Epithelial cell of prostate (primary cell): Measurements from ENCODE around the gene HEXD.

Experiments
- DNase-seq: peaks from one replicate; pipeline ENCODE4 v3.0.0-alpha.2; 2011; ENCODE audit warnings: low read depth, low spot score
- H3K27ac ChIP-seq: fragments of 450-650 bp; 2 replicates; pipeline ENCODE4 v1.5.1; 2017; ENCODE audit warnings: mild to moderate bottlenecking

Gene HEXD

DNA sequence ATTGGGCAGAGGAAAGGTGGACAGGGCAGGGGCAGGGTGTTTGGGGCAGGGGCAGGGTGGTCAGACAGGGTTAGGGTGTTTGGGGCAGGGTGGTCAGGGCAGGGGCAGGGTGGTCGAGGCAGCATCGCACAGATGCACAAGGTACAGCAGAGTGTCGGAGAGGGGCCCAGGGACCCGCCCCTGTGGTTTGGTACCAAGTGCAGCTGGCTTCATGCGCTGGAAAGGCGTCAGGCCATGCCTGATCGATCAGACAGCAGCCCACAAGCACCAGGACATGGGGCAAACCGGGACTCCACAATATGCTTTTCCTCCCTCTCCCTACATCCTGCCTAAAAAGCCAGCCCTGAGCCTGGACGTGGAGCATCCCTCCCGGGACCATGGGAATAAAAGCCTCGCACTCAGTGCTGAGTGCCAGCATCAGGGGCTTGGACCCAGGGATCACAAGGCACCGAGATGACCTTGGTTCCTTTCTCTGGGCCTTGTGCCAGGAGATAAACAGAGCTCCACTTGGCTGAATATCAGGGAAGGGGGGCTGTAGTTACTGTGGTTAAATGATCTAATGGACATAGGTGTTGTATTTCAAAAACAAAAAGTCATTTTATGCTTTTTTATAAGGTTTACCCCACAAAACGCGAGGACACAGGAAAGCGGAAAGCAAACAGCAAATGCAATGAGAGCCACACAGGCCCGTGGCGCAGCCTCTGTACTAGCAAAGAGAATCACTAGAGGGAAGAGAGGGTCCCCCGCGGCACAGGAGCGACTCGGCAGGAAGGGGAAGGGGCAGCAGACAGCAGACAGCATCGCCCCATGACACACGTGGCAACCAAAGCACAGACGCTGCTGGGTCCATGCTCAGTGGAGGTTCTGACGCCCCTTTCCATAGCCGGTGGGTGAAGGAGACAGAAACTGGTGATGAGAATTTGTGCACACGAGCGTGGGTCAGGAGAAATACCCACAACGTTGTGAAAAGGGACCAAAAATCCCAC is 5.3 kb upstream of the HEXD start:
- H3K27ac ChIP-seq, result no peak overlapping the region
- no peak for DNase-seq

DNA sequence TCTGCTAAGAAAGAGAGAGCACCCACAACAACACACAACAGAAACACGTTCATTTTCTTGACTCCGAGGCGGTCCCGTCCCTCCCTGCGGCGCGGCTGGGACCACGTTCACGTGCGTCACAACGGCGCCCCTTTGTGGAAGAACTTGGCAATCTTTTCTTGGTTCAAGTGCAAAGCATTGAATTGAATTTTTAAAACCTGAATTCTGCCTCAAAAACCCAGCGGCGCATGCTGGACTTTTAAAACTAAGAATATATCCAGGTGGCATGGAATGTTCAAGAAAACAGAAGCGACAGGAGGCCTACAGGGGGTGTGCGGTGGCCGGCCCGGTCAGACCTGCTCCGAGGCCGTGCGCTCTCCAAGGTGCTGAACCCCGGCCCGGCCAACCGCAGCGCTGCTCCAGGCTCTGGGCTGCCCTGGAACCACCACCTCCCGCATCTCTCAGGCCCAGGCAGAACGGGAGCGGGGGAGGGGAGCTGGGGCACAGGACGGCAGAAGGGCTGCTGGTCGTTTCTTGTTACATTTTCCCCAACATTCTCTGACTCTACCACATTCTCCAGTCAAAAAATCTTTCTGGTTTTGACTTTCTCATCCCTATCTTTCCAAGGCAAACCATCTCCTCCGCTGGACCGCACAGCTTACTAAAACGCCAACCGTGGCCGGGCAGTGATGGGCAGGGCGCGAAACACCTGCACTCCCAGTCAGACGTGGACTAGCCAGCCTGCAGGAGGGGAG is 3.4 kb upstream of the HEXD start:
- H3K27ac ChIP-seq, result no peak overlapping the region
- DNase-seq, result no peak

DNA sequence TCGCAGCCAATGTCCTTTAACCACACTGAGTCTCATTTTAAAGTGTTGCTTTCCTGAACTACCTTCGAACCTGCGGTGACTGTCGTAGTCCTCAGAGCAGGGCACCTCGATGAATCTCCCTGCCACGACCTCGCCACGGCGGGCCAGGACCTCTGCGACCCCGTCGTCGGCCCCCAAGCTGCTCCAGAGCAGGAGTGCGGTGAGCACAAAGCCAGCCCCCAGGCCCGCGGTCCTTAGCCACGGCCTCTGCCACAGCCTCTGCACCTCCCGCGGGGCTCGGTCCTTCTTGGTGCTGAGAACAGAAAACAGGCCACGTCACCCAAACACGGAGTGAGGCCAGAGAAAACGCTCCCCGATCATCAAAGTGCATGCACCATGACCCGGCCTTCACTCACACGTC is 2.8 kb upstream of the HEXD start:
- DNase-seq, result no peak
- no peak overlapping the region for H3K27ac ChIP-seq

DNA sequence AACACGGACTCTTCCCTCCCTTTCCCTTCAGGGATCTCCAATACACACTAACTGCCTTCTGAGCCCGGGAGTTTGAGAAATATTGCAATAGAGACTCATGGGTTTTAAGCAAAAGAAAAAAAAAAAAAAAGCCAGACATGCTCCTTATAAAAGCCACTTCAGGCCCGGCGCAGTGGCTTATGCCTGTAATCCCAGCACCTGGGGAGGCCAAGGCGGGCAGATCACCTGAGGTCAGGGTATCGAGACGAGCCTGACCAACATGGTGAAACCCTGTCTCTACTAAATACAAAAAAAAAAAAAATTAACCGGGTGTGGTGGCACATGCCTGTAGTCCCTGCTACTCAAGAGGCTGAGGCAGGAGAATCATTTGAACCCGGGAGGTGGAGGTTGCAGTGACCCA is 2.4 kb upstream of the HEXD start:
- no peak for DNase-seq
- H3K27ac ChIP-seq, result no peak overlapping the region

DNA sequence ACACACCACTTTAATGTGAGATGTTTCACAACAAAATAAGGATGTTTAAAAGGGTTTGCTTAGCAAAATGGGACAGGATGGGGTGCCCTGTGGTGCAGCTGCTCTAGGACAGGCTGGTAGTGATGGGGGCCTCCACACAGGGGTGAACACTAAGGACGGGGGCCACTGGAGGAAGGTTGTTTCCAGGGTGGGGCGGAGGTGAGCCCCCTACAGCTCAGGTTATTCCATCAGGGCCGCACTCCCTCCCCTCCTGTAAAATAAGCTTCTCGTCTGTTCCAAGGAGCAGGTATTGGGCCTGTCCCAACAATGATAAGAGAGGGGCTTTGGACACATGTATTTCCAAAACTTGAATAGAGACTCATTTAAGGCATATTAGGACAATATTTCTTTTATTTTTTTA is 1.9 kb upstream of the HEXD start:
- DNase-seq, result no peak

DNA sequence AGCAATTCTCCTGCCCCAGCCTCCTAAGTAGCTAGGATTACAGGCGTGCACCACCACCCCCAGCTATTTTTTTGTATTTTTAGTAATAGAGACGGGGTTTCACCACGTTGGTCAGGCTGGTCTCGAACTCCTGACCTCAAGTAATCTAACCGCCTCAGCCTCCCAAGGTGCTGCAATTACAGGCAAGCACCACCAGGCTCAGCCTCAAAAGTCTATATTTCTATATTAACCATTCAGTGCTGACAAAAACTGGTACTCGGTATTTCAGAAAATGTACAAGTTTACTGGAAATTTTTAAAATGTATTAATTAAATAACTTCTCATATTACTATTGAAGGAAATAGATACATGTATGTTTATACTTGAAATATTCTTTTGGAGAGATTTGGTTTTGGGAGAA is 1.4 kb upstream of the HEXD start:
- H3K27ac ChIP-seq, result no peak overlapping the region
- no peak for DNase-seq

More for the DNA sequence above, 1.9 kb upstream of the HEXD start:
- H3K27ac ChIP-seq, result no peak overlapping the region

DNA sequence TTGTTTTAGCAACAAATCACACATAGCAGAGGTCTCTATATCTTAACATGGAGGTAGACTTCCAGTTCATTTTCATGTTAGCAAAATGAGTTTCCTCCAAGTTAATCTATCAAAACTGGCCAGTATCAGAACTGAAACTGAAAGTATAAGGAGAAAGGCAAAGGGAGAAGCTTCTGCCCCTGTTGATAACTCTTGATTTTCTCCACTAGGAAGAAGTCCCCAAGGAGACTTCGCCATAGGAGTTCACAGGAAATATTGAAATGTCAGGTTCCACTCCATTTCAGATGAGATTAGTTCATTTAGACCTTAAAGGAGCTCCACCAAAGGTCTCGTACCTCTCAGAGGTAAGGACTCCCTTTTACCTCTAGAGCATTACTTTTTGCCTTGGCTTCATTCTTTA is 1.4 kb downstream of the HEXD start:
- no peak for DNase-seq

DNA sequence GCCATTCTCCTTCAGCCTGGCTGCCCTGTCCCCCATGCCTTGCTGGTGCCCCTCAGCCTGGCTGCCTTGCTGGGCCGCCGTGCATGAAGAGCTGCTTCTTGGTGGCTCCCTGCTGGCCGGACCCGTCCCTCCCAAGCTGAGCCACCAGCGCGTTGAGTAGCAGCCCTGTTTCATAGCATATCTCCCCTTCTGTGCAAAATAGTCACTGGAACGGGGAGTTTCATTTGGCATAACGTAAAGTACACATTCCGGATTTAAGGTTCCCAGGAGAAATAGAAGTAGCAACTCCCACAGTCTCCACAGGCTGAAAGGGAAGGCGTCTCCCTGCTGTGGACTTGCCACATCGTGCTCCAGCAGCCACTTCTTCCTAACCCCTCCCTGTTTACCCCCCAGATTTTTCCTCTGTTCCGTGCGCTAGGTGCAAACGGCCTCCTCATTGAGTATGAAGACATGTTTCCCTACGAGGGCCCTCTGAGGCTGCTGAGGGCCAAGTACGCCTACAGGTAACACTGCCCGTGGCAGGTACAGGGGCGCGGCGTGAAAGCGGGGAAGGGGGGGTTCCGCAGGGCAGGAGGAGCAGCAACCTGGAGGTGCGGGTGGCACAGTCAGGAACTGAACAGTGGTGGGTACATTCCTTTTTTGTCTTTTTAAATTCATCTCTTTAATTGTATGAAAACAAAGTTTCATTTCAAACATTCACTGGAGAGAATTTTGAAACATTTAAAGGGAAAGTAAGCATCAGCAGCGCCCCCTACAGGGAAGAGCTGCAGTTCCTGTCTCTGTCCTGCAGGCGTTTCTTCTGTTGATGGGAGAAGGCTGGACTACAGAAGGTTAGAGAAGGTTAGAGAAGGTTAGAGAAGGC is 6.1 kb downstream of the HEXD start:
- H3K27ac ChIP-seq, result no peak overlapping the region
- no peak for DNase-seq

More for the DNA sequence above, 1.4 kb downstream of the HEXD start:
- no peak overlapping the region for H3K27ac ChIP-seq

DNA sequence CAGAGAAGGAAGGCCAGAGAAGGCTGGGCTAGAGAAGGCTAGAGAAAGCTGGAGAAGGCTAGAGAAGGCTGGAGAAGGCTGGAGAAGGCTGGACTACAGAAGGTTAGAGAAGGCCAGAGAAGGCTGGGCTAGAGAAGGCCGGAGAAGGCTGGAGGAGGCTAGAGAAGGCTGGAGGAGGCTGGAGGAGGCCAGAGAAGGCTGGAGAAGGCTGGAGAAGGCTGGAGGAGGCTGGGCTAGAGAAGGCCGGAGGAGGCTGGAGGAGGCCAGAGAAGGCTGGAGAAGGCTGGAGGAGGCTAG is 6.7 kb downstream of the HEXD start:
- H3K27ac ChIP-seq, result no peak overlapping the region
- no peak for DNase-seq

DNA sequence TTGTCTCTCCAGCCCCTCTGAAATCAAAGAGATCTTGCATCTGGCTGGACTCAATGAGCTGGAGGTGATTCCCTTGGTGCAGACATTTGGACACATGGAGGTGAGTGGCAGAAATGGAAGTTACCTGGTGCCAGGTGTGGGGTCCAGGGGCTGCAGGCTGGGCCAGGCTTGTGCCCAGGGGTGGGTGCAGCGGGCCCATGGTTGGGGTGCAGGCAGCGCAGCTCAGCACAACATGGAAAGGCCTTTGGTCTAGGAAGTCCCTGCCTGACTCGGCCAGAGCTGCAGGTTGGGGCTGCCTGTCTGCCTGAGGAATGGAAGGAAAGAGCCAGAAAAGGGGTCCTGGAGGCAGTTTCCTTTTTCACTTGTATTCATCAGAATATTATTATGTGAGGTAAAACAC is 10.4 kb downstream of the HEXD start:
- DNase-seq, result no peak
- H3K27ac ChIP-seq, result no peak overlapping the region

DNA sequence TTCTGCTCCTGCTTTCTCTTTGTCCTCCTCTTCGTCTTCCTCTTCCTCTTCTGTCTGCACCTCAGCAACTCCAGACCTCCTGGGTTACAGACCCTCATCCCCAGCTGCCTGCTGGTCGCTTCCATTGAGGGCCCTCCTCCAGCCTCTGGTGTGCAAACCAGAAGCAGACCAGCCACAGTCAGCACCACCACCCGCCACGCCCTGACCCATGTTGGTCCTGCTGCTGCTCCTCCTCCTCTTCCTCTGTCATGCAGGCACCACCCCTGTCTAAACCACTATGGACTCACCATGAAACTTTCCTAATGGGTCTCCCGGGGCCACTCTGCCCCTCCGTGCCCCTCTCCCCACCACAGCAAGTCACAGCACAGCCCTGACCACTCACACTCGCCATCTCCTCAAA is 11.7 kb downstream of the HEXD start:
- DNase-seq, result no peak
- H3K27ac ChIP-seq, result no peak overlapping the region

DNA sequence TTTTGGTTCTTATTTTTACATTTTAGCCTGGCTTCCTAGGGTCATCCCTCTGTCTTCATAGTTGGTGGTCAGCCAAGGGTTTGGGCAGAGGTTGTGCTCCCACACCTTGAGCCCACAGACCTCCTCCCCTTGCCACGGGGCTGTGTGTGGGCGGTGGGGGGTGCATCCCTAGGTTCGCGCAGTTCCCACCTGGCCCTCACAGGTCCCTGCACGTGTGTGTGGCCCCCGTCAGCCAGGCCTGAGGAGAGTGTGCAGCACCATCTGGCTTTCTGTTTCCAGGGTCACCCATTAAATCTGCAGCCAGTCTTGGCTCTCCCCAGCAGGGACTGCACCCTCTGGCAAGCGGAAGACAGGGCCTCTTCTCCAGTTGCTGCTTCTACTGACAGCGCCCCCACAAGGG is 13.9 kb downstream of the HEXD start:
- H3K27ac ChIP-seq, result no peak overlapping the region
- DNase-seq, result no peak

DNA sequence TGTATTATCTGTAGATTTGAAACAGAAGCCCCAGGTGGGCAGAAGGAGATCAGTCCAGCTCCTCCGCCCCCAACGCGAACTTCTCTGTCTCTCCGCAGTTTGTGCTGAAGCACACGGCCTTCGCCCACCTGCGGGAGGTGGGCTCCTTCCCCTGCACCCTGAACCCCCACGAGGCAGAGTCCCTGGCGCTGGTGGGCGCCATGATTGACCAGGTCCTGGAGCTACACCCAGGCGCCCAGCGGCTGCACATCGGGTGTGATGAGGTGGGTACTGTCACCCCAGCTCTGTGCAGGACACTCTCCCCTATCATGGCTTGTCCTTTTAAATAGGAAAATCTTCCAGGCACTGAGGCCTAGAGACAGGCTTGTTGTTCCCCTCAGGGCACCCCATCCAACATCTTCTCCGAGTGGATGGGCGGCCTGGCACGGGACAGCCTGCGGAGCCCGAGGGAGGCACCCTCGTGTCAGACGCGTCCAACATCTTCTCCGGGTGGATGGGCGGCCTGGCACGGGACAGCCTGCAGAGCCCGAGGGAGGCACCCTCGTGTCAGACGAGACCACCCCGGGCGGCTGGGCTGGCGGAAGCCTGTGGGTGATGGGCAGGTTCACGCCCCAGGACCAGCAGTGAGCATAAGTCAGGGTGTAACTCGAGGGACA is 15.5 kb downstream of the HEXD start:
- no peak overlapping the region for H3K27ac ChIP-seq

DNA sequence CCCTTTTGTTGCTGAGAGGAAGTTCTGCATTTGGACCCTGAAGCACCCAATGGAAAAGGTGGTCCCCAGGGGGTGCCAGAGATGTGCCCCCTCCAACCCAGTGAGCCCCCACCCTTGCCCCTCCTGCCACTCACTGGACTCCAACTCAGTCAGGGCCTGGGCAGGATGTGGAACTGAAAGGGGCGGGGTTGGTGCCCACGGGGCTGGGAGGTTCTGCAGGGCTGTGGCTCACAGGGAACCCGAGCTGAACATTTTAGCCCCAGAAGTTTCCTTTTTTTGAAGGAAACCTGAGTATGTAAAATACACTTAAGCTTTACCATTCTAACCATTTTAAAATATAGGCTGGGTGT is 16.0 kb downstream of the HEXD start:
- DNase-seq, result no peak

More for the DNA sequence above, 15.5 kb downstream of the HEXD start:
- no peak for DNase-seq

DNA sequence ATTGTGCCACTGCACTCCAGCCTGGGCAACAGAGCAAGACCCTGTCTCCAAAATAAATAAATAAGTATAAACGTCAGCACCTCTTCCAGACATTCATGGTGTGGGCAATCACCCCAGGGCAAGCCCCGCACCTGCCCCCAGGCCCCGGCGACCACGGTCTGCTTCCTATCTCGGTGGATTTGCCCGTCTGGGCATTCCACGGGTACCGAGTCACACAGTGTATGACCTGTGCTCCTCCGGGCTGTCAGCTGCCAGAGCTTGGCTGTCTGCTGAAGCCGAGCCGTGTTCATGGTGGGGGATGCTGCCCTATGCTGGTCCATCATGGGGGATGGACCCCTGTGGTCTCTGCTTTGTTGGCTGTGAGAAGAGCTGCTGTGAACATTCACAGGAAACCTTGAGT is 17.0 kb downstream of the HEXD start:
- no peak for DNase-seq
- H3K27ac ChIP-seq, result no peak overlapping the region

More for the DNA sequence above, 16.0 kb downstream of the HEXD start:
- no peak overlapping the region for H3K27ac ChIP-seq

DNA sequence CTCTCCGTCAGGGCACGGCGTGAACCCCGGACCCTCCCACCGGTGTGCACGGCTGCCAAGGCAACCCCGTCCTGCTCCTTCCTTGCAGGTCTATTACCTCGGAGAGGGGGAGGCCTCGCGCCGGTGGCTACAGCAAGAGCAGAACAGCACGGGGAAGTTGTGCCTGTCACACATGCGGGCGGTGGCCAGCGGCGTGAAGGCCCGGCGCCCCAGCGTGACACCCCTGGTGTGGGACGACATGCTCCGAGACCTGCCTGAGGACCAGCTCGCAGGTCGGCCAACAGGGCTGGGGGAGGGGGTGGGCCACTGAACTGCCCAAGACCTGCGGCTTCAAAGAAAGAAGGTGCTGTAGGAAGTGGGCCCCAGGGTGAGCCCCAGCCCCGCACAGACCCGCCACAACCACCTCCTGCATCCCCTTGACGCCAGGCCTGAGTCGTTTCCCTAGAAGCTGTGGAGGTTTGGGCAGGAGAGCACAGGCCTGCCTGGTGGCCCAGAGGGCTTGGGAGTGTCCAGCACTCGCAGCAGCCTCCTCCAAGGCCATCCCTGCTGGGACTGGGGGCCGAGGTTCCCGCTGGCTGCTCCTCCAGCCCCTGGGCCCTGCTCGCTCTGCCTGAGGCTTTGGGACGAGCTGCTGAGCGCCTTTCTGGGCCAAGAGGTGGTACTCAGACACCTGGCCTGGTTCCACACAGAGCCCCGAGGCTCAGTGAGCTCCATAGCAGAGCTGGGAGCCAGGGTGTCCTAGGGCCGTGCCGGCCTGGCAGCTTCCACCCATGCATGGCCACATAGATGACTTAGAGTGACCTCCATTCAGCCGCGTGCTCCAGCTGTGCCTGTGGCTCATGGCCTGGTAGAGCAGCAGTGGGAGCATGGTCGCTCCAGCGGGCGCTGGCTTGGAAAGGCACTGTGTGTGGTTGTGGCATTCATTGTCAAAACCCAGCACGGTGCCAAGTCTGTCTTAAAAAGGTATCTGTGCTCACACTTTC is 17.7 kb downstream of the HEXD start:
- H3K27ac ChIP-seq, result no peak overlapping the region
- DNase-seq, result no peak

DNA sequence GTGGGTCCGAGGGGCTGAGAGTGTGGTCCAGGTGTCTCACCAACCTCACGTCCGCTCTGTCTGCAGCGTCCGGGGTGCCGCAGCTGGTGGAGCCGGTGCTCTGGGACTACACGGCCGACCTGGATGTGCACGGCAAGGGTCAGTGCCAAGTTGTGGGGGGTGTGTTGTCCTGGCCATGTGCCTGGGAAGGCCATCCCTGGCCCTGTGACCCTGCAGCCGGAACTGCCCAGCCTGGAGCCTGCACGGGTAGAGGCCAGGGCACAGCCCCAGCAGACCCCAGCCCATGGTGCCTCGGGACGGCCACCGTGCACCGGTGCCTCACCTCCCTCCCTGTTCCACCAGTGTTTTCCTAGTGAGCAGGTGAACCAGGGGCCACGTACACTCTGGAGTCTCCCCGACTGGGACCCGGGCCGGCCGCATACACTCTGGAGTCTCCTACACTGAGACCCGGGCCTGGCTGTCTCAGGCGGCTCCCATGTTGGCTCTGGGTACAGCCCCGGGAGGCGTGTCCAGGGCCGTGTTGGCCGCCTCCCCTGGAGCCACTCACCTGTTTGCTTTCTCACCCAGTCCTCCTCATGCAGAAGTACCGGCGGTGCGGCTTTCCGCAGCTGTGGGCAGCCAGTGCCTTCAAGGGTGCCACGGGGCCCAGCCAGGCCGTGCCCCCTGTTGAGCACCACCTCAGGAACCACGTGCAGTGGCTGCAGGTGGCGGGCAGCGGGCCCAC is 18.6 kb downstream of the HEXD start:
- no peak for DNase-seq
- no peak overlapping the region for H3K27ac ChIP-seq

DNA sequence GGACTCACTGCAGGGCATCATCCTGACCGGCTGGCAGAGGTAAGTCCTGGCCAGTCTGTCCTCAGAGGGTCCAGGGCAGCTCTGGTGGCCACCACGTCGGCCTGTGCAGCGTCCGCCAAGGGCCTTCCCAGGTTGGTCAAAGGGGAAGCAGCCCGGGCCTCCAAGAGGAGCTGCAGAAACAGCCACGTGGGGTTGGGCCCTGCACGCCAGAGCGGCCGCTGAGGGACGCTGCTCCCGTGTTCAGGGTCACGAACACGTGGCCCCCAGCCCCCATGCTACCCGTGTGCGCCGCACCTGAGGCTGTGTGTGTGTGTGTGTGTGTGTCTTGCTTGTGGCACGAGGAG is 19.1 kb downstream of the HEXD start:
- DNase-seq, result no peak
- no peak overlapping the region for H3K27ac ChIP-seq
